ENCODE measurements around the gene RAB40C. TPM values are rescaled to one million over a fixed set of nuclear protein-coding genes. Genes with fewer than 3 reads are reported as not detected.

Gene RAB40C
- total RNA-seq, 1 experiment from 2014 or later: 22.5 TPM

DNA sequence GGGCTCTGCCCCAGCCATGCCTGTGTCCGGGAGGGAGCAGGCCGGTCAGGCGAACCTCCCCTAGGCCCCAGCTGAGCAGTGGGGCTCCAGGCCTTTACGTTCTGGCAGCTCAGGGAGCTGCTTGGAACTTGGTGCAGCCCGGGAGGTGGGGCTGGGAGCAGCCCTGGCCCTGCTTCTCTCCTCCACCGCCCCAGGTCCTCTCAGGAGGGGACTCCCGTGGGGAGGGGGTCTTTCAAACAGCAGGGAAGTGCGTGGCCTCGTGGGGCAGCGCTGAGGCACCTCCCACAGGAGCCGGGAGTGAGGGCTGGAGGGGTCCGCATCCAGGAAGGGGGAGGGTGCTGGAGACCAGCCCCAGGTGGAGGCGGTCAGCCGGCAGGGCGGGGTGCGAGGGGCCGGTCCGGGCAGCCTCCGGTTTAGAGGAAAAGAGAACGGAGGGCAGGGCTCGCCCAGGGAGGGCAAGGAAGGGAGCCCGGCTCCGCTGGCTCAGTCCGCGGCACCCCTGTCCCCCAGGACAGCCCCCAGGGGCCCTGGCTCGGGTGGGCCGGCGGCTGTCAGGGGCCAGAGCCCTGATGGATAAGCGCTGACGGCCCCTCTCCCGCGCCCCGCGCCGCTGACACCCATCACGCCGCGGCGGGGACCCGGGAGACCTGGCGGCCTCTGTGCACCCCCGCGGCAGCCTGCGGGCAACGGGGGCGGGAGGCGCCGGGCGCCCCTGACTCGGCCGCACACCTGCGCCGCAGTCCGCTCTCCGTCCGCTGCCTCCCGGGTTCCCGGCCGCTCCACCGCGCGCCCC, 30.3 kb upstream of the RAB40C start:
- Mint-ChIP-seq H3K27ac (no peak overlapping the region), H3K4me1 (no peaks in the 10 kb centered on the region), H3K9me3 (no peaks in the 10 kb centered on the region), H3K36me3 (no peaks in the 10 kb centered on the region), H3K27me3 (ENCODE audit: low read depth) (peaks cover 29% of the 10 kb centered on the region), H3K4me3 (peak overlapping the region; percentile 62)
- ChIA-PET POLR2A (no interaction called here), CTCF (interaction anchor here (0.9 to 1.5 kb wide), 7 partner anchors 10 to 168 kb away, joined by 3 to 5 read pairs (median 4); no protein-coding TSS in a partner anchor)
- no peak for TF ChIP-seq ZNF396 (CRISPR knock-in tag; IDR thresholded peaks at IDR 0.05; ENCODE audit: borderline replicate concordance)
- TF ChIP-seq SOX15 (CRISPR knock-in tag; IDR thresholded peaks at IDR 0.05): no peak
- TF ChIP-seq, protein P1, sequence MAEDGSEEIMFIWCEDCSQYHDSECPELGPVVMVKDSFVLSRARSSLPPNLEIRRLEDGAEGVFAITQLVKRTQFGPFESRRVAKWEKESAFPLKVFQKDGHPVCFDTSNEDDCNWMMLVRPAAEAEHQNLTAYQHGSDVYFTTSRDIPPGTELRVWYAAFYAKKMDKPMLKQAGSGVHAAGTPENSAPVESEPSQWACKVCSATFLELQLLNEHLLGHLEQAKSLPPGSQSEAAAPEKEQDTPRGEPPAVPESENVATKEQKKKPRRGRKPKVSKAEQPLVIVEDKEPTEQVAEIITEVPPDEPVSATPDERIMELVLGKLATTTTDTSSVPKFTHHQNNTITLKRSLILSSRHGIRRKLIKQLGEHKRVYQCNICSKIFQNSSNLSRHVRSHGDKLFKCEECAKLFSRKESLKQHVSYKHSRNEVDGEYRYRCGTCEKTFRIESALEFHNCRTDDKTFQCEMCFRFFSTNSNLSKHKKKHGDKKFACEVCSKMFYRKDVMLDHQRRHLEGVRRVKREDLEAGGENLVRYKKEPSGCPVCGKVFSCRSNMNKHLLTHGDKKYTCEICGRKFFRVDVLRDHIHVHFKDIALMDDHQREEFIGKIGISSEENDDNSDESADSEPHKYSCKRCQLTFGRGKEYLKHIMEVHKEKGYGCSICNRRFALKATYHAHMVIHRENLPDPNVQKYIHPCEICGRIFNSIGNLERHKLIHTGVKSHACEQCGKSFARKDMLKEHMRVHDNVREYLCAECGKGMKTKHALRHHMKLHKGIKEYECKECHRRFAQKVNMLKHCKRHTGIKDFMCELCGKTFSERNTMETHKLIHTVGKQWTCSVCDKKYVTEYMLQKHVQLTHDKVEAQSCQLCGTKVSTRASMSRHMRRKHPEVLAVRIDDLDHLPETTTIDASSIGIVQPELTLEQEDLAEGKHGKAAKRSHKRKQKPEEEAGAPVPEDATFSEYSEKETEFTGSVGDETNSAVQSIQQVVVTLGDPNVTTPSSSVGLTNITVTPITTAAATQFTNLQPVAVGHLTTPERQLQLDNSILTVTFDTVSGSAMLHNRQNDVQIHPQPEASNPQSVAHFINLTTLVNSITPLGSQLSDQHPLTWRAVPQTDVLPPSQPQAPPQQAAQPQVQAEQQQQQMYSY (CRISPR knock-in tag; IDR thresholded peaks at IDR 0.05): no peak
- no peak for TF ChIP-seq GABPB1 (CRISPR knock-in tag; IDR thresholded peaks at IDR 0.05)
- TF ChIP-seq ZNF416 (CRISPR knock-in tag; IDR thresholded peaks at IDR 0.05): no peak
- no peak for DNase-seq (ENCODE audit: low spot score)
- peak; percentile 19 for ATAC-seq

DNA sequence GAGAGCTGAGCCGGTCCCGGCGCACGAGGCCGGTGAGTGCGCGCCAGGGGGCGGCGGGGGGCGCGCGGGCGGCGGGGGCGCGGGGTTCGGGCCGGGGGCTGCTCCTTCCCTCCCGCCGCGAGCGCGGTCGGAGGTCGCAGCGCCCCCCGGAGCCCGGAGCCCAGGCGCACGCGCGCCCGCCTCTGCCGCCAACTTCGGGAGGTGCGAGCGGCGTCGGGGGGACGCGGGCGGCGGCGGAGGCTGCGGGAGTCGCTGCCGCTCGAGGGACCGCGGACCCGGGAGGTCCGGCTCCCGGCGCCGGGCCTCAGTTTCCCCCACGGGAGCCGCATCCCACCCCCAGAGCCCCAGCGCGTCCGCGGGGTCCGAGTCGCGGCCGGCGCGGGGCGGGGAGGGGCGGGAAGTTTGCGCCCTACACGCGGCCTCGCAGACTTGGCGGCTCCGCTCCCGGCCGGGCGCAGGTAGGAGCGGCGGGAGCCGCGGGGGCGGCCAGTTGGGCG, 29.6 kb upstream of the RAB40C start, which contains the start of gene PRR35:
Gene PRR35, plus strand, starts transcription at position 191 of the 497 bp plus-strand sequence. CDS start 2,901 bp downstream, outside the sequence.
- DNase-seq (ENCODE audit: low spot score): no peak
- no peaks in the 10 kb centered on the region for H3K9me3 Mint-ChIP-seq
- no peak for ATAC-seq
- no peak within 1 kb of the TSS for H3K27ac Mint-ChIP-seq
- H3K36me3 Mint-ChIP-seq: no peaks in the 10 kb centered on the region
- peak within 1 kb of the TSS; percentile 62 for H3K4me3 Mint-ChIP-seq
- H3K4me1 Mint-ChIP-seq: no peaks in the 10 kb centered on the region
- peaks cover 29% of the 10 kb centered on the region for H3K27me3 Mint-ChIP-seq (ENCODE audit: low read depth)
- POLR2A ChIA-PET: no interaction called here
- TF ChIP-seq ZNF138 (CRISPR knock-in tag; conservative IDR thresholded peaks at IDR 0.05): no peak
- TF ChIP-seq, protein P2, sequence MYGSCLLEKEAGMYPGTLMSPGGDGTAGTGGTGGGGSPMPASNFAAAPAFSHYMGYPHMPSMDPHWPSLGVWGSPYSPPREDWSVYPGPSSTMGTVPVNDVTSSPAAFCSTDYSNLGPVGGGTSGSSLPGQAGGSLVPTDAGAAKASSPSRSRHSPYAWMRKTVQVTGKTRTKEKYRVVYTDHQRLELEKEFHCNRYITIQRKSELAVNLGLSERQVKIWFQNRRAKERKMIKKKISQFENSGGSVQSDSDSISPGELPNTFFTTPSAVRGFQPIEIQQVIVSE (CRISPR knock-in tag; IDR thresholded peaks at IDR 0.05; ENCODE audit: borderline replicate concordance): no peak
- TF ChIP-seq, protein P3, sequence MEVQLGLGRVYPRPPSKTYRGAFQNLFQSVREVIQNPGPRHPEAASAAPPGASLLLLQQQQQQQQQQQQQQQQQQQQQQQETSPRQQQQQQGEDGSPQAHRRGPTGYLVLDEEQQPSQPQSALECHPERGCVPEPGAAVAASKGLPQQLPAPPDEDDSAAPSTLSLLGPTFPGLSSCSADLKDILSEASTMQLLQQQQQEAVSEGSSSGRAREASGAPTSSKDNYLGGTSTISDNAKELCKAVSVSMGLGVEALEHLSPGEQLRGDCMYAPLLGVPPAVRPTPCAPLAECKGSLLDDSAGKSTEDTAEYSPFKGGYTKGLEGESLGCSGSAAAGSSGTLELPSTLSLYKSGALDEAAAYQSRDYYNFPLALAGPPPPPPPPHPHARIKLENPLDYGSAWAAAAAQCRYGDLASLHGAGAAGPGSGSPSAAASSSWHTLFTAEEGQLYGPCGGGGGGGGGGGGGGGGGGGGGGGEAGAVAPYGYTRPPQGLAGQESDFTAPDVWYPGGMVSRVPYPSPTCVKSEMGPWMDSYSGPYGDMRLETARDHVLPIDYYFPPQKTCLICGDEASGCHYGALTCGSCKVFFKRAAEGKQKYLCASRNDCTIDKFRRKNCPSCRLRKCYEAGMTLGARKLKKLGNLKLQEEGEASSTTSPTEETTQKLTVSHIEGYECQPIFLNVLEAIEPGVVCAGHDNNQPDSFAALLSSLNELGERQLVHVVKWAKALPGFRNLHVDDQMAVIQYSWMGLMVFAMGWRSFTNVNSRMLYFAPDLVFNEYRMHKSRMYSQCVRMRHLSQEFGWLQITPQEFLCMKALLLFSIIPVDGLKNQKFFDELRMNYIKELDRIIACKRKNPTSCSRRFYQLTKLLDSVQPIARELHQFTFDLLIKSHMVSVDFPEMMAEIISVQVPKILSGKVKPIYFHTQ (CRISPR knock-in tag; IDR thresholded peaks at IDR 0.05): no peak
- CTCF ChIA-PET: interaction anchor here (1.2 kb wide), 1 partner anchor 19 kb away, joined by 5 read pairs; no protein-coding TSS in a partner anchor

DNA sequence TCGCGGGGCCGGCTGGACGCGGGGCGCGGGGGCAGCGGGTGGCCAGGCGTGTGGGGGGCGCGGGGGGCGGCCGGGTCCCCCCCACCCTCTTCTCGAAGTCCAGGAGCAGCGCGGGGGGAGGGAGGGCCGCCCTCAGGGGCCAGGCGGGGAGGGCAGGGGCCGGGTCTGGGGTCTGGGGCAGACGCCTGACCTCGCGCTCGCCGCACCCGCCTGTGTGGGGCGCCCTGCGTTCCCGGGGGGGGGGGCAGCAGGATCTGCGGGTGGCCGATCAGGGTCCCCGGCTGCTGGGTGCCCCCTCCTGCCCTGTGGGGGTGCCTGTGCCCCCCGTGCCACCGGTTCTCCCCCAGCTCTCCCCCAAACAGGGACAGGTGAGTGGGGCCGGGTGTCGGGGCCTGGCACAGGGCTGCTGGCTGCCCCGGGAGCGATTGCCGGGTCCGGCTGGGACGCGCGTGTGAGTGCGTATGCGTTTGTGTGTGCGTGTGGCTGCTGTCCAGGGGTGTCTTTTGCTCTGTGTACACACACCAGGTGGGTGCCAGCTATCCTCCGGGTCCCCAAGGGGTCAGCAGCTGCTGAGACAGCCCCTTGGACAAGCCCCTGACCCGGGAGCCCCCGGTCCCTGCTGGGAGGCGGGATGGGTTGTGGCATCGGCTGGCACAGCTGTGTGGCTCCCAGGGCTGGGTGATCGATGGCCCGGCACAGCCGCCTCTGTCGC, 29.0 kb upstream of the RAB40C start:
- CTCF ChIA-PET: no interaction called here
- TF ChIP-seq CBFB (CRISPR knock-in tag; IDR thresholded peaks at IDR 0.05; ENCODE audit: low read depth) (no peak), ATF1 (CRISPR knock-in tag; IDR thresholded peaks at IDR 0.05) (no peak), ZNF121 (CRISPR knock-in tag; IDR thresholded peaks at IDR 0.05) (no peak), NFYB (CRISPR knock-in tag; conservative IDR thresholded peaks at IDR 0.05; ENCODE audit: low read depth) (no peak), TCF7 (CRISPR knock-in tag; IDR thresholded peaks at IDR 0.05; ENCODE audit: low read depth) (no peak), NFE2L1 (CRISPR knock-in tag; IDR thresholded peaks at IDR 0.05) (no peak), ZNF671 (CRISPR knock-in tag; IDR thresholded peaks at IDR 0.05) (no peak)
- TF ChIP-seq, protein P4, sequence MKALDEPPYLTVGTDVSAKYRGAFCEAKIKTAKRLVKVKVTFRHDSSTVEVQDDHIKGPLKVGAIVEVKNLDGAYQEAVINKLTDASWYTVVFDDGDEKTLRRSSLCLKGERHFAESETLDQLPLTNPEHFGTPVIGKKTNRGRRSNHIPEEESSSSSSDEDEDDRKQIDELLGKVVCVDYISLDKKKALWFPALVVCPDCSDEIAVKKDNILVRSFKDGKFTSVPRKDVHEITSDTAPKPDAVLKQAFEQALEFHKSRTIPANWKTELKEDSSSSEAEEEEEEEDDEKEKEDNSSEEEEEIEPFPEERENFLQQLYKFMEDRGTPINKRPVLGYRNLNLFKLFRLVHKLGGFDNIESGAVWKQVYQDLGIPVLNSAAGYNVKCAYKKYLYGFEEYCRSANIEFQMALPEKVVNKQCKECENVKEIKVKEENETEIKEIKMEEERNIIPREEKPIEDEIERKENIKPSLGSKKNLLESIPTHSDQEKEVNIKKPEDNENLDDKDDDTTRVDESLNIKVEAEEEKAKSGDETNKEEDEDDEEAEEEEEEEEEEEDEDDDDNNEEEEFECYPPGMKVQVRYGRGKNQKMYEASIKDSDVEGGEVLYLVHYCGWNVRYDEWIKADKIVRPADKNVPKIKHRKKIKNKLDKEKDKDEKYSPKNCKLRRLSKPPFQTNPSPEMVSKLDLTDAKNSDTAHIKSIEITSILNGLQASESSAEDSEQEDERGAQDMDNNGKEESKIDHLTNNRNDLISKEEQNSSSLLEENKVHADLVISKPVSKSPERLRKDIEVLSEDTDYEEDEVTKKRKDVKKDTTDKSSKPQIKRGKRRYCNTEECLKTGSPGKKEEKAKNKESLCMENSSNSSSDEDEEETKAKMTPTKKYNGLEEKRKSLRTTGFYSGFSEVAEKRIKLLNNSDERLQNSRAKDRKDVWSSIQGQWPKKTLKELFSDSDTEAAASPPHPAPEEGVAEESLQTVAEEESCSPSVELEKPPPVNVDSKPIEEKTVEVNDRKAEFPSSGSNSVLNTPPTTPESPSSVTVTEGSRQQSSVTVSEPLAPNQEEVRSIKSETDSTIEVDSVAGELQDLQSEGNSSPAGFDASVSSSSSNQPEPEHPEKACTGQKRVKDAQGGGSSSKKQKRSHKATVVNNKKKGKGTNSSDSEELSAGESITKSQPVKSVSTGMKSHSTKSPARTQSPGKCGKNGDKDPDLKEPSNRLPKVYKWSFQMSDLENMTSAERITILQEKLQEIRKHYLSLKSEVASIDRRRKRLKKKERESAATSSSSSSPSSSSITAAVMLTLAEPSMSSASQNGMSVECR (CRISPR knock-in tag; IDR thresholded peaks at IDR 0.05; ENCODE audit: borderline replicate concordance): no peak
- TF ChIP-seq, protein P5, sequence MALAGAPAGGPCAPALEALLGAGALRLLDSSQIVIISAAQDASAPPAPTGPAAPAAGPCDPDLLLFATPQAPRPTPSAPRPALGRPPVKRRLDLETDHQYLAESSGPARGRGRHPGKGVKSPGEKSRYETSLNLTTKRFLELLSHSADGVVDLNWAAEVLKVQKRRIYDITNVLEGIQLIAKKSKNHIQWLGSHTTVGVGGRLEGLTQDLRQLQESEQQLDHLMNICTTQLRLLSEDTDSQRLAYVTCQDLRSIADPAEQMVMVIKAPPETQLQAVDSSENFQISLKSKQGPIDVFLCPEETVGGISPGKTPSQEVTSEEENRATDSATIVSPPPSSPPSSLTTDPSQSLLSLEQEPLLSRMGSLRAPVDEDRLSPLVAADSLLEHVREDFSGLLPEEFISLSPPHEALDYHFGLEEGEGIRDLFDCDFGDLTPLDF (CRISPR knock-in tag; IDR thresholded peaks at IDR 0.05): no peak

More for the DNA sequence above, 29.0 kb upstream of the RAB40C start:
- Mint-ChIP-seq H3K27ac (no peak overlapping the region), H3K4me3 (no peak overlapping the region), H3K4me1 (peaks cover 3% of the 10 kb centered on the region; the same call in 1 of the 2 replicates), H3K36me3 (no peaks in the 10 kb centered on the region), H3K9me3 (no peaks in the 10 kb centered on the region), H3K27me3 (ENCODE audit: low read depth) (peaks cover 29% of the 10 kb centered on the region)
- DNase-seq (ENCODE audit: low spot score) (no peak), ATAC-seq (no peak)
- POLR2A ChIA-PET: no interaction called here

Measured in WTC11 (cell line).